Embryonic facial prominence (tissue), 1 donor: ENCODE data around the gene SPTA1.

Source experiments
- DNase-seq: peaks from one replicate; pipeline ENCODE4 v3.0.0-alpha.2; 2016; ENCODE audit errors: extremely low spot score

SPTA1 gene

DNA sequence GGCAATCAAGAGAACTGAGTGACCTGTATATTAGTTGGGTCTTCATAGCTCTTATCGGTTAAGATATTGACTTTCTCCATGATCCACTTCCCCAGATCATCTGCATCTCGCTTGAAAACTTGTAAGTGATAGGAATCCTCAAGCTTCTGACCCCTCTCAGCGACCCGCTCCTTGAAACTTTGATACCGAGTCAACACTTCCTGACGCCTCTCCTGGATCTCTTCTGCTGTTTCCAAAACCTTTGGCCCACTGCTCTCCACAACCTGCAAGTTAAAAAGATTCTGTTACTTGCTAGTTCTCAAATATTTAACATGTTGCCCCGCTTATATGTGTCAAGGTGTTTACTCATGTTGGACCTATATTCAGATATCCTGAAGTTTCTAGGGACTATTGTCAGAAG lies 1.4 kb downstream of the SPTA1 start:
- no peak for DNase-seq

DNA sequence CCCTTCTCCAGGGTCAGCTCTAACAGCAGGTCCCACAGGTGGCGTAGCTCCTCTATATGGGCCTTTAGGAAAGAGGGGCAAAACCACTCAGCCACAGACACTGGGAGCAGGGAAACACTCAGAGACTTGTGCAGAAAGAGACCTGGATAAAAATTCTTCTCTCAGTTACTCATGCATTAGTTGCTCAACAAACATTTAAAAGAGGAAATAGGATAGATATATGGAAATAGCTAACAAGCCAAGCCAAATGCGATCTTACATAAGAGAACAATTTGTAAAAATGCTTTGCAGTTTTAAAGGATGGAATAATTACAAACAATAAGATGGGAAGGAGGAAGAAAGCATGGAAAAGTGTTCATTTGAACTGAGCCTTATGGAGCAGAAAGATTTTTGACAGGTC lies 4.9 kb downstream of the SPTA1 start:
- DNase-seq: no peak

DNA sequence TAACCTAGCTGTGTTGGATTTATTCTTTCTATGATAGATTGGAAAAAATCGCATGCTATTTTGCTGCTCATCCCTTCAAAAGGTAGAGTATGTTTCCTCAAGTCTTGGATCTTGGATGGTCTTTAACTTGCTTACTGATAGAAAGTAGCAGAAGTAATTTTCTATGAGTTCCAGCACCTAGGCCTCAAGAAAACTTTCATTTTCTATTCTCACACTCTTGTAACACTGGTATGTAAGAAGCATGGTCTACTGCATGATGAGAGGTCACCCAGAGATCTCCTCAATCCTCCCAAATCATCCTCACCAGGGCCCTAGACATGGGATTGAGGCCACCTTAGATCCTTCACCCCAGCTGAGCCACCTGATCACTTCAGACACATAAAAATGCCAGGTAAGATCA lies 7.2 kb downstream of the SPTA1 start:
- no peak for DNase-seq

DNA sequence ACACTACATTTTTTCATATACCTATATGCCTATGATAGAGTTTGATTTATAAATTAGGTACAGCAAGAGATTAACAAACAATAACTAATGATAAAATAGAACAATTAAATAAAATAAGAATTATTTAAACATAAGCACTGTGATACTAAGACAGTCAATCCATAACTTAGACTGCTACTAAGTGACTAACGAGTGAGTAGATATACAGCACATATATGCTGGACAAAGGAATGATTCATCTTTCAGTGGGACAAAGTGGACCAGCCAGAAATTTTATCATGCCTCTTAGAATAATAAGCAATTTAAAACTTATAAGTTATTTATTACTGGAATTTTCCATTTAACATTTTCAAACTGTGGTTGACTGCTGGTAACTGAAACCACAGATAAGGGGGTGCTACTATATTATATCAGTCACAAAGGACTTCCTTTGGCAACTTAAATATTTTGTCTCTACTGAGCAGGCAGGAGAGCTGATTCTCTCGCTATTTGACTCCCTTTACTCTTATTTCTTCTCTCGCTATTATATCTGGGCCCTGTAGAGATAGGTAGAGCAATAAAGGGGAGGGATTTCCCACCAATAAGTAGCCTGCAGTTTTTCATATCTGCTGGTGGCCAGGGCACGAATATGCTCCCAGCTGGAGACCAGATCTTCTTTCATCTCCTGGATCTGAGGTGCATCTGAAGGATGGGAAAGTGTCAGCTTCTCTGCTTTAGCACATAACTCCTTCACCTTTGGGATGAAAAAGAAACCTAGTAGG lies 10.8 kb downstream of the SPTA1 start:
- no peak for DNase-seq

DNA sequence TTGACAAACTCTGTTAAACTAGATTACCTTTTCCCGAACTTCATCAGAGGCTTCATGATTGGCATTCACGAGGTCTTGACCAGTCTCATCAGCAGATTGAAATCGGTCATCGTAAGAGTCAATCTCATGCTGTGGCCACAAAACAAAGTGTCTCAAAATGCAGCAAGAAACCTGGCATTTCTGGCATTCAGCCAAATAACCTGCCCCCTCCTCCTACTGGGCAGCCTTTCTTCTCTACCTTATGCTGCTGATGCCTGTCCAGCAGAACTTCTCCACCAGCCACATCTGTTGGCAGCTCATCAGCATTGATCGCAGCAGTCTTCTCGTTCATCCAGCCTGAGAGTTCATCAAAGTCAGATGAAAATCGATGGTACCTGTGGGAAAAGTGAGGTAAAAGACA lies 12.2 kb downstream of the SPTA1 start:
- no peak for DNase-seq

DNA sequence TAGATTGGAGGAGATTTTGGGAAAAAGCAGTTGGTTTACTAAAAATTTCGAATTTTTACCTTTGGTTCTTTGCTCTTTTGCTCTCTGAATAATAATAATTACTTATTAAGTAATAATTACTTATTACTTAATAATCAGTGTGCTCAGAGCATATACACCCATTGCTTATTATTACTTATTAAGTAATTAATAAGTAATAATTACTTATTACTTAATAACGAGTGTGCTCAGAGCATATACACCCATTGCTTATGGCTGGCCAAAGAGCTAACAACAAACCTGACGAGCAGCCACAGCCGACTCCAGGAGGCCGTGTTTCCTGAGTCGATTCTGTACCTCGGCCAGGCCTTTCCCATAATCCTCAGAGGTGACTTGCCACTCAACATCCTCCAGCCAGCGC lies 20.5 kb downstream of the SPTA1 start:
- no peak for DNase-seq

DNA sequence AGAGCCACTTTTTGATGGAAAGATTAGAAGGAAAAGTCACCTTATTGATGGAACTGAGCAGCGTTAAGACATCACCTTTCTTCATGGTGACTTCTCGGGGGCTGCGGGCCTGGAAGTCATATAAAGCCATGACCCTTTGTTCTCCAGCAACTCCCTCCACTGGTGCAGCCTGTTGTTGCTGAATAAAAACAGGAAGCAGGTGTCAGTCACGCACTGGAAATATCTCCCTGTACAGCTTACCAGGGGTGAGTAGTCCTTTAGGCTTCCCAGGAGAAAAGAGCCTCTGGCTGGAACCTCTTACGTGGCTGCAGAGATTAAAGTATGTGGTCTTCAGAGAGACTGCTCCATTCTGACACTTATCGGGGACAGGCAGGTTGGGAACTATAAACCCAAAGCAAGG lies 31.9 kb downstream of the SPTA1 start:
- no peak for DNase-seq

DNA sequence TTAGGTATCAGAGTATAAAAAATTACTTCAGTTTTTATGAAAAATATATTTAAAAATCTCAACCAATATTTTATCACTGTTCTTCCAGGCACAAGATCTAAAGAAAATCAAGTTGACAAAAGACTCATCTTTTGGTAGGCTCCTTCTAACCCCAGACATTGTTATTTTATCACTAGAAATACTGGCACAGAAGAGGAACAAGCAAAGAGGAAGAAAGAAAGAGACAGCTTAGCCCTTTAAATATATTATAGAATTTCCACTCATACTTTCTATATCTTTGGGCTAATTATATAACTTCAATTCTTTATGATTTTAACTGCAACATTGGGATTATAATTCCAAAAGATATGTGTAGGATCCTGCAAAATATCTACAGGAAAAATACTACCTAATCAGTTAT lies 32.4 kb downstream of the SPTA1 start:
- DNase-seq: no peak

DNA sequence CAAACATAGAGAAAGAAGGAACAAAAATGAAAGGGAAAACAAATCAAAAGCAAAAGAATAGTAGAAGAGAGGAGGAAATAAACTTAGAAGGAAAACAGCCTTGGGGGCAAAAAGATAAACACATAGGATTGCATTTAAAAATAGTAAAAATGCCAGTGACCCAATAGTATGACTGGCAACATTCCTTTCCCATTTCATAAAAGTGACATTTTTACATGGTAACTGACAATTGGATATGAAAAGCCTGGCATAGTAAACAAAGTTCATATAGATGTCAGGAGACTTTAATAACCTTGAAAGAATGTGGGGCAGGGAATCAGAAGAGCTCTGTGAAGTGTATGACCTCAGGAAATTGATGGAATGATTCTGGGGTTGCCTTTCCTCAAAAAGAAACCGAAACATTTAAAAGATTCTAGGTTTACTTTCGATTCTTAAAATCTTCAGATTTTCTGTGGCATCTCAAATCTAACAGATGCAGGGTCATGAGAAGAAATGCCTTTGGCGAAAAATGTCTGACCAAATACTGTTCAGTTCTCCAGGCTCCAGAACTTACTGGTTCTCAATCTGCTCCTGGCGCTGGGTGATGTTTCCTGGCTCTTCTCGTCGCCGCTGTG lies 33.7 kb downstream of the SPTA1 start:
- DNase-seq: no peak

DNA sequence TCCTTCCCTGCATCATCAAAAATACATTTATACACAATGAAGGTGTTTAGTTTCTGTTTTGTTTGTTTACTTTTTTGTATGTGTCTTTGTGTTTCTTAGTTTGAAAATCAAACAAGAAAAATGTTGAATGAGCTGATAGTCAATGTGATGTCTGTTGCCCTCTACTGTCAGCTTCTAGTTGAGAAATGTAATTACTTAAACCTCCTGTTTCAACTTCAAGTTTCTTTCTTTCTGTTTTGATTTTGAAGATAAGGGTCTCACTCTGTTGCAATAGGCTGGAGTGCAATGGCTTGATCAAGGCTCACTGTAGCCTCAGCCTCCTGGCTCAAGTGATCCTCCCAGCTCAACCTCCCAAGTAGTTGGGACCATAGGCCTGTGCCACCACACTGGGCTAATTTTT lies 37.5 kb downstream of the SPTA1 start:
- no peak for DNase-seq

DNA sequence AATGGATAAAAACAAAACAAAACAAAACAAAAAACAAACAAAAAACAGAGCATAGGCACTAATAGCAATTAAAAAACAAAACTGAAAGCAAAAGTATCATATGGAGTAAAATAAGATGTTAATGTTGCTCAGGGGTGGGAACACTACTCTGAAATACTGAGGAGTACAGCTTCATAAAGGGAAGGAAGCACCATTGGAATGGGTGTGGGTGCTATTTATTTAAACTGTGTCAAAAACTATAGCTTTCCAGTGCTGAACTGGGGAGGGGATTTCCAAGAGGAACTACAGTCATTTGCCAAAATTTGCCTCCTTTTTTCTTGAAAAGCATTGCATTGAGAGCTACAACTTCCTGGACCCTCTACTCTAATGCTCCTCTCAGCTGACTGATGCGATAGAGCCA lies 40.0 kb downstream of the SPTA1 start:
- DNase-seq: no peak

DNA sequence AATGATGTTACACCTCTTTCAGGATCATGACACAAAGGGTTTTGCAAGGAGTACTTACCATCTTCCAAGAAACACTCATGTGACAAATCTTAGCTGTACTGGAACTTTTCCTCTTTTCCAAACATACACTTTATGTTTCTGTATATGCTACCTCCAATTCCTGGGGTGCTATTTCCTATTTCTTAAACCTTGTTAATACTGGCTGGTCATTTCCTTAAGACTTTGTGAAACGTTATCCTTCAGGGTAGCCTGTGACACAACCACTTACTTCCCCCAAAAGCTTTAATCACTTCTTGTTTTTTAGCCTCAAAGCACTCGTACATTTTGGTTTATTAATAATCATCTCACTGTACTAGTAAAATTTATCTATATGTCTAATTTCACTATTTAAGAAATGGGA lies 42.1 kb downstream of the SPTA1 start:
- DNase-seq: no peak

DNA sequence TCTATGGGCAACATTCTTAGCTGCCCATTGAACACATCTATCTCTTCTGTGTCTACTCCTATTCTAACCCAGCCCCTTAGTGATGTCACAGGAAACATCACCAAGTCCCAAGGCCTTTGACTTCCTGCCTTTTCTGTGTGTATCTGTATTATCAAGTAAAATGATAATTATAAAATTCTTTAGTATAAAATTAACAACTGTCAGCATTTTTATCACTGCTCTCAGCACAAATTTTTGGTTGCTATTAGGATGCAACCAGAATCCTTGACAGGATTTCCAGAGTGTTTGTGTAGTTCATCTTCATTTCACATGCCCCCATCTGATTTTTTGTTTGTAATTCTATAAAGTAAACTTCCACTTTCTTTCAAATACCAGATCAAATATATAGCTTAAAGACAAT lies 47.6 kb downstream of the SPTA1 start:
- no peak for DNase-seq

DNA sequence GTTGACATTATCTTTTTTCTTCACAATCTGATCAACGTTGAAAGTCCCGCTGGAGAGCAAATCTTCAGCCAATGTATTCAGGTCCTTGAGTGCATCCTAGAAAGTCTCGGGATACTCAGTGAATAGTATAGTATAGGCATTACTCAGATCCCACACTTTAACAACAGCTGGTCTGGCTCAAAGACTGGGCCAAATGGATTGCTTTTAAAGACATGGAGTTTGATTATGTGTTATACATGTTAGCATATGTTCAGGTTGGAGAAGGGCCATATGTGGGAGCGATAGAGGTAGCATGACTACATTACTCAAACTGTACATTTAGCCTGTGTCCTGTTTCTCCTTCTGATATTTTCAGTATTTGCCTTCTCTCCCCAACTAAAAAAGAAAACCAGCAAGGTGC lies 48.4 kb downstream of the SPTA1 start:
- no peak for DNase-seq

DNA sequence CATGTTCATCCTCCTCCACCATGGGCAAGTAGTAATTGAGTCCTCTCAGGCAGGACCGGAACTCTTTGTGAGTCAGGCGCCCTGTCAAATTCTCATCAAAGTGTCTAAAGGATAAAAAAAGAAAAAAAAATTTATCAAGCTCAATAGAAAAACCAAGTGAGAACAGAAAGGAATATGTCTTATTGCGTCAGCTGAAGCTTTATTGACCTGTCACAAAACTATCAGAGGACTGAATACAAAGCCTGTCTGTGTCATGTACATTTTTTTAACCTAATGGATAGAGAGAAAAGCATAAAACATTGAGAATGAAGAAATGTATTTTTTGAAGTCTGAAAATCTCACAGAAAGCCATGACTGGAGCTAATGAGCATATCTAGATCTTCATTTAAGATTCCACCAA lies 72.8 kb downstream of the SPTA1 start:
- no peak for DNase-seq

DNA sequence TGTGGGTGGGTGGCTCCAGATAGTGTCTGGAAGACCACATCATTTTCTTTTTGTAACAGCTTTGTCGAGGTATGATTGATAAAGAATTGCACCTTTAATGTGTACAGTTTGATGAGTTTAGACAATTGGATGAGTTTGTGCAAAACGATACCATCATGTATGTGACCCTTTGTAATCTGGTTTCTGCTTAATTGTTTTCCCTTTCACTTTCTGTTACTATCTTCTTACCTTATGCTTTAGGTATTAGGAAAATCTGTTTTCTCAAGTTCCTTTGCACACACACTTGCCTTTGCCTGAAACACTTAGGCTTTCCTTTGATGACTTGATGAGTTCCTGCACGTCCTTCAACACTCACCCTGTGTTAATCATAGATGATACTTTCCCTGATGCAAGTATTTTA lies 74.6 kb downstream of the SPTA1 start:
- no peak for DNase-seq

DNA sequence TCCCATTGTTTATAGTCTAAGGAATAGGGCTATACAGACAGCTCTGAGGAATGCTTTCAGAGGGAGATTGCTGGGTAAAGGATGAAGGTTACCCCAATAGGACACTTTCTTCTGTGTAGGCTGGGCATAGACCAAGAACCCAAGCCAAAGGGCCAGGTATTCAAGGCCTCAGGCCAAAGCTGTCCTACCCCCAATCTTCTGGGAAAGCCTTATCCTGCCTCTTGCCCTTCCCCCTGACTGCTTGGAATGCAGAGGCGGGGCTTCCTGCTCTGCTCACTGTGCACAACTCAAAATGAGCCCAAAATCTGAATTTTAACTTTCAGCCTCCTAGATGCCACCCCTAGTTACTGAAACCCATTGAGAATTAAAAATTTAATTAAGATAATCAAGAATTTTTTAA lies 79.2 kb downstream of the SPTA1 start:
- DNase-seq: no peak

DNA sequence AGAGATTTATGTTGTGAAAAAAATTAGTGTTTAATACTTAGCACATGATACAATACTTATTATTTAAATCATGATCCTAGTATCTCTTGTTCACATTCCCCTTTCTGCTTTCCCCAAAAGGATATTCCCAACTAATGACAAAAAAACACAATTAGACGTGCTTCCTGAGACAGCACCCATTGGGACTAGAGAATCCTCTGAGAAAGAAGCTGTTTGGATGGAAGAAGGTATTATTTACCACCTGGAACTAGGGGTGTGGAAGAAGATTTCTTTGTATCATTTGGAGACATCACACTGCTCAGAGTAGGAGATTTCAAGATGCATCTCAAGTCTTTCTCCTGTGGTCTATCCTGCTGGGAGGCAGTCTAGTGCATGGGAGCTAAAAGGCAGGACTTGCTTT lies 81.5 kb downstream of the SPTA1 start, which contains the start of gene OR10Z1:
Gene OR10Z1 (plus strand): TSS at position 301 of the 400 bp plus-strand sequence. CDS start 1,171 bp downstream, outside the sequence.
- DNase-seq: no peak

DNA sequence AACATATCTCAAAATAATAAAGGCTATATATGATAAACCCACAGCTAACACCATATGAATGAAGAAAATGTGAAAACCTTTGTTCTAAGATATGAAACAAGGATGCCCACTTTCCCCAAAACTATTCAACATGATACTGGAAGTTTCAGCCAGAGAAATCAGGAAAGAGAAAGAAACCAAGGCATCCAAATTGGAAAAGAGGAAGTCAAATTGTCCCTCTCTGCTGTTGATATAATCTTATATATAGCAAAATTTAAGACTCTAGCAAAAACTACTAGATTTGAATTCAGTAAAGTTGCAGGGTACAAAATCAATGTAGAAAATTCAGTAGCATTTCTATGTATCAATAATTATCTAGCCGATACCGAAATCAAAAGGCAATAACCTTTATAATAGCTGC lies 85.8 kb downstream of the SPTA1 start:
- no peak for DNase-seq

DNA sequence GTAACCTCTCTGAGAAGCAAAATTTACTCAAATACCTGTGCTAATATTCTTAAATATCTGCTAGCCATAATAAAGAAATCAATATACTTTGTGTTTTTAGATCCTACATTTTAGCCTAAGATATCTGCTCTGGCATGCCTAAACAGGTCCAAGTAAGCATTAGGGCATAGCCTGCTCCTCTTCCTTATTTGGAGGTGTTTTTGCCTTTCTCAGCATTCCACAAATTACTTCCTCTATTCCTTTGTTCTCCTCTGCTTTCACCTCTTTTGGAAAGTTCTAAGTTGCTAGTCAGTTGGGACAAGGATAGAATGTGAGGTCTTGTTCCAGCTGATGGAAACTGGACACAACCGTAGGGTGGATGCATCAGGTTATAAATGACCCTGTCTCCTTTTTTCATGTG lies 99.6 kb downstream of the SPTA1 start:
- DNase-seq: no peak

DNA sequence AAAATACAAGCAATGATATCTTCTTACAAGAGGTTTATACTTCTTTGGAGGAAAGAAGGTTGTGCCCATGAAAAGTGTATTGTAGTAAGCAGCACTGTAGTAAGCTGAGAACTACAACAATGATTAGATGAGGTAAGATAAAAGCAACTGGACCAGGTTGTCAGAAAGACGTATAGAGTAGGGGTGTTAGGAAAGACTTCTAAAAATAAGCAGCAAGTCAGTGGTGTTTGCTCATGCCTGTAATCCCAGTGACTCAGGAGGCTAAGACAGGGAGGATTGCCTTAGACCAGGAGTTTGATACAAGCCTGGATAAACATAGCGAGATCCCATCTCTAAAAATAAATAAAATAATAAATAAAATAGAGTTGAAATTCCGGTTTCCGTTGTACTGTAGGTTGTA lies 102.6 kb downstream of the SPTA1 start:
- DNase-seq: no peak

DNA sequence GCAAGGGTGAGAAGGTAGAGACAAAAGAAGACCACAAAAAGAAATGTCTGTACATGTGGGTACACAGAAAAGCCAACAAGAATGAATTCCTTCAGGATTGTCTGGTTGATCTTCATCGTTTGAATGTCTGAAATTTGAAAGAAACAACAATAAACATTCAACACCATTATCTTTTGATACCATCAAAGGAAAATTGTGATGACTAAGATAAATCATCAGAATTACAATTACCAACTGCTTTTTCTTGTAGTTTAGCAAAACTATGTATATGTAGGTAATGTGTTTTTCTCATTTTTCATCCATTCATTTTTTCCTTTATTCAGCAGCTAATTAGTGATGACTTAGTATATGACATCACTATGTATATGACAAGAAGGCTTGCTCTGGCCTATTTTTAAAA lies 106.8 kb downstream of the SPTA1 start, which contains the start of gene OR10X1:
Gene OR10X1 (minus strand): TSS at position 167 of the 400 bp plus-strand sequence. CDS start 0 bp downstream, at position 167.
- DNase-seq: no peak

DNA sequence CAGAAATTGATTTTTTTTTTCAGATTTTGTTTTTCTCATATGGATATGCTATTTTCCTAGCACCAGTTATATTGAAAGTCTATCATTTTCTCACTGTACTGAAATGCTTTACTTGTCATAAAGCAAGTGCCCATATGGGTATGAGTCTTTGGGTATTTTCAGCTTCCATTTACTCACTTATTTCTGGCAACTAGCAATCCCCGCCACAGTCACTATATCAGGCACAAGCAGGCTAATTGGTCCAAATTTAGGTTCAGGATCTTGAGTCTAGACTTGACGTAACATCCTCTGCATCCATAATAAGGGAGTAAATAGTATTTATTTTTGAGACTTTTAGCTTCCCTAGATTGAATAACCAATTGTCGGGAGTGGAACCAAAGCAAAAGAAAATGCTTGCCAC lies 109.0 kb downstream of the SPTA1 start:
- DNase-seq: no peak

DNA sequence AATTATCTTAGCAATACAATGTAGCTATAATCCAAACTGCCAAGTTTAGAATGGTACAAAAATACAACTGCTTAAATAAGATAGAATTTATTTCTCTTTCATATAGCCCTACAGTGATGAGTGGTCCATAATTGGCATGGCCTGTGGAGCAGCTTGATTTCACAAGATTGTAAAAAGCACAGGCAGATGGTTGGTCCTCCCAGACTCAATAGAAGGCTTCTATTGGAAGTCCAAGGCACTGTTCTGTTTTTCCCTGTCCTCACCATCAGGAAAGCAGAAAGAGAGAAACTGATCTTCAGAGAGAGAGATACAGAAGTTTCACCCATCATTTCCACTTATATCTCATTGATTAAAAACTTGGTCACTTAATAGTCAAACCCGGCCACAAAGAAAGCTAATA lies 114.3 kb downstream of the SPTA1 start:
- DNase-seq: no peak
